Activated CD4-positive, alpha-beta T cell treated with anti-CD3 and anti-CD28 coated beads, Interleukin-2, amount 10 ng/mL, durations not matched to agents 24 days and 14 days (primary cell): Measurements from ENCODE around the gene RERE. TPM values are rescaled to one million over a fixed set of nuclear protein-coding genes. Genes with fewer than 3 reads are reported as not detected.

Source experiments
- DNase-seq: peaks from one replicate; pipeline ENCODE4 v3.0.0; 2022
- H3K27ac Mint-ChIP-seq: one replicate; pipeline ENCODE4 v1.8.0; 2022; ENCODE audit warnings: mild to moderate bottlenecking, mixed read lengths
- H3K27me3 Mint-ChIP-seq: one replicate; pipeline ENCODE4 v1.8.0; 2022; ENCODE audit warnings: mixed read lengths
- H3K36me3 Mint-ChIP-seq: one replicate; pipeline ENCODE4 v1.8.0; 2022; ENCODE audit warnings: low read depth, mild to moderate bottlenecking, mixed read lengths
- H3K4me1 Mint-ChIP-seq: one replicate; pipeline ENCODE4 v1.8.0; 2021; ENCODE audit warnings: mixed read lengths
- H3K4me3 Mint-ChIP-seq: one replicate; pipeline ENCODE4 v1.8.0; 2022; ENCODE audit warnings: mild to moderate bottlenecking, moderate library complexity, mixed read lengths
- H3K9me3 Mint-ChIP-seq: one replicate; pipeline ENCODE4 v1.8.0; 2021; ENCODE audit warnings: mixed read lengths
- intact Hi-C: fragments of 100-400 bp; cut with micrococcal nuclease; formaldehyde crosslinking; loops from one replicate; pipeline ENCODE4 v1.15.1; 2023
- total RNA-seq: library from RNA; stranded (reverse); gene quantifications from 2 replicates; pipeline ENCODE4 v1.2.3, GENCODE V29; 2022

Gene RERE
- total RNA-seq, 1 donor from 2014 or later = 85.6 TPM

GRCh38 chr1:8660411-8660828 is 157.0 kb downstream of the RERE start:
- Mint-ChIP-seq H3K27ac (no peak overlapping the region), H3K36me3 (peaks cover 9% of the 10 kb centered on the region), H3K9me3 (no peaks in the 10 kb centered on the region), H3K27me3 (no peaks in the 10 kb centered on the region), H3K4me1 (peaks cover 7% of the 10 kb centered on the region), H3K4me3 (no peak overlapping the region)
- intact Hi-C loops = loop anchor here (10.0 kb wide), 1 partner anchor 186 kb away; no protein-coding TSS in a partner anchor
- DNase-seq = no peak

- Mint-ChIP-seq H3K36me3 (peaks cover 13% of the 10 kb centered on the region), H3K27ac (no peak overlapping the region), H3K9me3 (no peaks in the 10 kb centered on the region), H3K4me3 (no peak overlapping the region), H3K4me1 (peaks cover 7% of the 10 kb centered on the region), H3K27me3 (no peaks in the 10 kb centered on the region)
- DNase-seq = no peak
- intact Hi-C loops = no loop called here
These were observed 157.8 kb downstream of the RERE start for GRCh38 chr1:8659593-8659992.

GRCh38 chr1:8653878-8654277 is 163.6 kb downstream of the RERE start:
- H3K4me3 Mint-ChIP-seq = no peak overlapping the region
- H3K27ac Mint-ChIP-seq = no peak overlapping the region
- H3K36me3 Mint-ChIP-seq = peaks cover 38% of the 10 kb centered on the region
- no peaks in the 10 kb centered on the region for H3K9me3 Mint-ChIP-seq
- intact Hi-C loops = no loop called here
- peaks cover 28% of the 10 kb centered on the region for H3K4me1 Mint-ChIP-seq
- no peaks in the 10 kb centered on the region for H3K27me3 Mint-ChIP-seq
- no peak for DNase-seq

- peak overlapping the region; percentile 84 for H3K27ac Mint-ChIP-seq
- no peak overlapping the region for H3K4me3 Mint-ChIP-seq
- peaks cover 39% of the 10 kb centered on the region for H3K36me3 Mint-ChIP-seq
- no peaks in the 10 kb centered on the region for H3K9me3 Mint-ChIP-seq
- intact Hi-C loops = no loop called here
- H3K27me3 Mint-ChIP-seq = no peaks in the 10 kb centered on the region
- DNase-seq = no peak
- peaks cover 39% of the 10 kb centered on the region for H3K4me1 Mint-ChIP-seq
These were observed 164.9 kb downstream of the RERE start for GRCh38 chr1:8652467-8653046.

- intact Hi-C loops = no loop called here
- Mint-ChIP-seq H3K36me3 (peaks cover 42% of the 10 kb centered on the region), H3K27ac (peak overlapping the region; percentile 84), H3K4me3 (peak overlapping the region; percentile 25), H3K4me1 (peaks cover 44% of the 10 kb centered on the region), H3K9me3 (no peaks in the 10 kb centered on the region), H3K27me3 (no peaks in the 10 kb centered on the region)
- DNase-seq = no peak
These were observed 165.5 kb downstream of the RERE start for GRCh38 chr1:8651962-8652361.

- H3K27me3 Mint-ChIP-seq = no peaks in the 10 kb centered on the region
- DNase-seq = peak; percentile 80
- H3K4me1 Mint-ChIP-seq = peaks cover 47% of the 10 kb centered on the region
- peaks cover 44% of the 10 kb centered on the region for H3K36me3 Mint-ChIP-seq
- intact Hi-C loops = no loop called here
- peak overlapping the region; percentile 55 for H3K4me3 Mint-ChIP-seq
- no peaks in the 10 kb centered on the region for H3K9me3 Mint-ChIP-seq
- peak overlapping the region; percentile 84 for H3K27ac Mint-ChIP-seq
These were observed 166.1 kb downstream of the RERE start for GRCh38 chr1:8651236-8651890.

- Mint-ChIP-seq H3K4me1 (peaks cover 45% of the 10 kb centered on the region), H3K36me3 (peaks cover 38% of the 10 kb centered on the region), H3K4me3 (no peak overlapping the region), H3K27me3 (no peaks in the 10 kb centered on the region), H3K27ac (no peak overlapping the region), H3K9me3 (no peaks in the 10 kb centered on the region)
- intact Hi-C loops = loop anchor here (1.0 to 10.0 kb wide), 5 partner anchors 16 to 165 kb away; partner anchors contain the start of gene RERE
- DNase-seq = no peak
These were observed 167.6 kb downstream of the RERE start for GRCh38 chr1:8649875-8650274.

GRCh38 chr1:8649027-8649426 is 168.4 kb downstream of the RERE start:
- Mint-ChIP-seq H3K4me1 (peaks cover 45% of the 10 kb centered on the region), H3K27me3 (no peaks in the 10 kb centered on the region), H3K4me3 (peak overlapping the region; percentile 35), H3K36me3 (peaks cover 40% of the 10 kb centered on the region), H3K27ac (peak overlapping the region; percentile 62), H3K9me3 (no peaks in the 10 kb centered on the region)
- no peak for DNase-seq
- intact Hi-C loops = loop anchor here (1.0 to 10.0 kb wide), 5 partner anchors 17 to 166 kb away; partner anchors contain the start of gene RERE

- H3K4me1 Mint-ChIP-seq = peaks cover 50% of the 10 kb centered on the region
- peaks cover 30% of the 10 kb centered on the region for H3K36me3 Mint-ChIP-seq
- H3K4me3 Mint-ChIP-seq = no peak overlapping the region
- no peaks in the 10 kb centered on the region for H3K27me3 Mint-ChIP-seq
- no peaks in the 10 kb centered on the region for H3K9me3 Mint-ChIP-seq
- no peak for DNase-seq
- intact Hi-C loops = loop anchor here (1.0 to 10.0 kb wide), 3 partner anchors 18 to 168 kb away; partner anchors contain the start of gene RERE
- no peak overlapping the region for H3K27ac Mint-ChIP-seq
These were observed 170.4 kb downstream of the RERE start for GRCh38 chr1:8646996-8647395.

GRCh38 chr1:8646189-8646588 is 171.3 kb downstream of the RERE start:
- Mint-ChIP-seq H3K27me3 (no peaks in the 10 kb centered on the region), H3K27ac (no peak overlapping the region), H3K36me3 (peaks cover 26% of the 10 kb centered on the region), H3K4me3 (no peak overlapping the region), H3K9me3 (no peaks in the 10 kb centered on the region), H3K4me1 (peaks cover 44% of the 10 kb centered on the region)
- intact Hi-C loops = loop anchor here (5.0 to 10.0 kb wide), 2 partner anchors 36 to 169 kb away; partner anchors contain the start of gene RERE
- DNase-seq = no peak

GRCh38 chr1:8643542-8644536 is 173.6 kb downstream of the RERE start:
- peaks cover 39% of the 10 kb centered on the region for H3K4me1 Mint-ChIP-seq
- intact Hi-C loops = loop anchor here (10.0 kb wide), 1 partner anchor 171 kb away; the partner anchor contains the start of gene RERE
- no peaks in the 10 kb centered on the region for H3K9me3 Mint-ChIP-seq
- H3K36me3 Mint-ChIP-seq = peaks cover 25% of the 10 kb centered on the region
- no peaks in the 10 kb centered on the region for H3K27me3 Mint-ChIP-seq
- H3K4me3 Mint-ChIP-seq = no peak overlapping the region
- no peak for DNase-seq
- H3K27ac Mint-ChIP-seq = peak overlapping the region; percentile 28

GRCh38 chr1:8642114-8642513 is 175.3 kb downstream of the RERE start:
- H3K4me3 Mint-ChIP-seq = no peak overlapping the region
- peaks cover 25% of the 10 kb centered on the region for H3K4me1 Mint-ChIP-seq
- intact Hi-C loops = loop anchor here (10.0 kb wide), 1 partner anchor 173 kb away; the partner anchor contains the start of gene RERE
- no peaks in the 10 kb centered on the region for H3K27me3 Mint-ChIP-seq
- peaks cover 21% of the 10 kb centered on the region for H3K36me3 Mint-ChIP-seq
- DNase-seq = no peak
- H3K9me3 Mint-ChIP-seq = no peaks in the 10 kb centered on the region
- no peak overlapping the region for H3K27ac Mint-ChIP-seq

- no peak overlapping the region for H3K4me3 Mint-ChIP-seq
- no peak overlapping the region for H3K27ac Mint-ChIP-seq
- H3K36me3 Mint-ChIP-seq = peaks cover 20% of the 10 kb centered on the region
- H3K9me3 Mint-ChIP-seq = no peaks in the 10 kb centered on the region
- H3K27me3 Mint-ChIP-seq = no peaks in the 10 kb centered on the region
- H3K4me1 Mint-ChIP-seq = peaks cover 23% of the 10 kb centered on the region
- intact Hi-C loops = loop anchor here (10.0 kb wide), 1 partner anchor 173 kb away; the partner anchor contains the start of gene RERE
- no peak for DNase-seq
These were observed 176.0 kb downstream of the RERE start for GRCh38 chr1:8641377-8641997.
